ENCODE data around the gene DND1. TPM values are rescaled to one million over a fixed set of nuclear protein-coding genes. Genes with fewer than 3 reads are reported as not detected.
"Not testable (repeated sequence)": the region's sequence is repeated elsewhere in the genome, so short reads cannot be mapped to it uniquely, and the experiment has no call there.

Gene DND1
- total and polyA plus RNA-seq, 2 donors, result 0.52 to 5.0 TPM

DNA sequence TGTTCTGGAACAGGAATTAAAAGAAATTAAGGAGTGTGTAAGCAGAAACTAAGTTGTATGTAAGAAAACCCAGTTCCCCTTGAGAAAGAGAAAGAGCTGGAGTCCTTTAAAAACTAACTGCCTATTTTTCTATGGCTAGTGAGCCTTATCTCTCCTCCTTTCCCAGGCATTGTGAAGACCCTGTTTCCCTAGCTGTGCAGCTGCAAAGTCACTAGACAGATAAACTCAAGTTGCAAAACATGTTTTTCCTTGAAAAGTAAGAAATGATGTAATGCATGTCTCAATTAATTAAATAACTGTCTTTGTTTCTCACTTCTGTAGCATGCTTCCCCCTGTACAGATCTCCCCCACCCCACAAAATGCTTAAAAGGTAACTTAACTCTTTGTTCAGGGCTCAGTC, 50.3 kb downstream of the DND1 start:
- not testable (repeated sequence) for DNase-seq (ENCODE audit: low read depth in 6 of 9, low spot score in 9 of 9); H3K9me3 ChIP-seq (ENCODE audit: control insufficient read depth in 2 of 2, insufficient read depth in 1 of 2, low read length in 1 of 2); H3K4me3 ChIP-seq (ENCODE audit: low read length in 2 of 2); H3K27me3 ChIP-seq (ENCODE audit: control insufficient read depth in 2 of 2, insufficient read depth in 1 of 2, low read length in 1 of 2); H3K36me3 ChIP-seq (ENCODE audit: control insufficient read depth in 2 of 2, insufficient read depth in 2 of 2, low read length in 1 of 2); H3K4me1 ChIP-seq (ENCODE audit: control insufficient read depth in 2 of 2, insufficient read depth in 2 of 2, low read length in 2 of 2); H3K27ac ChIP-seq (ENCODE audit: low read depth in 1 of 2, low read length in 1 of 2)

DNA sequence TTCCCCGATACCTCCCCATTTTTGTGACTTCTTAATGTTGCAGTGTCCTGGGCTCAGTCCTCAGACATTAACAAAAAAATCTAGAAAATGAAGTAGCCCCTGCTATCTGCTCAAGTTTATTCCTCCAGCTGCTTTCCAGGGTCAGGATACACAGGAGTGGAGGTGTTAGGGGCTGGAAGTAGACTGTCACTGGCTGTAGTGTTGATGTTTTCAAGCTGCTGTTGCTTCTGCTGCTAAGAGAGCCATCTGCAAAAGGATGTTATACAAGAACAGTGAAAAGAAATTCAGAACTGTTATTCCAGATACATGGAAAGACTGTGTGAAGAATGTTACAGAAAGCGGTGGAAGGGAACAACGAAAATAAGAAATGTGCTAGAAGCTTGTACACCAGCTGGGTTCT, 51.1 kb downstream of the DND1 start:
- no peak overlapping the region for H3K4me3 ChIP-seq (ENCODE audit: low read length in 2 of 2)
- peaks cover 0 to 4% of the 10 kb centered on the region in 2 donors for H3K27me3 ChIP-seq (ENCODE audit: control insufficient read depth in 2 of 2, insufficient read depth in 1 of 2, low read length in 1 of 2)
- WGBS, result 95% methylated on average over 3 of the region's 3 CpGs
- no peak for DNase-seq (ENCODE audit: low read depth in 6 of 9, low spot score in 9 of 9)
- H3K9me3 ChIP-seq (ENCODE audit: control insufficient read depth in 2 of 2, insufficient read depth in 1 of 2, low read length in 1 of 2), result no peaks in the 10 kb centered on the region
- no peaks in the 10 kb centered on the region for H3K4me1 ChIP-seq (ENCODE audit: control insufficient read depth in 2 of 2, insufficient read depth in 2 of 2, low read length in 2 of 2)
- H3K27ac ChIP-seq (ENCODE audit: low read depth in 1 of 2, low read length in 1 of 2), result no peak overlapping the region
- H3K36me3 ChIP-seq (ENCODE audit: control insufficient read depth in 2 of 2, insufficient read depth in 2 of 2, low read length in 1 of 2), result no peaks in the 10 kb centered on the region

Other genes with a start within 250 kb of the DND1 start
- gene EIF4EBP3, start 125.9 kb downstream of the DND1 start, total RNA-seq, result 4.5 TPM
- gene EIF4EBP3, start 125.9 kb downstream of the DND1 start, polyA plus RNA-seq, result 48.7 TPM
- 29.7 TPM for gene SRA1, start 116.1 kb downstream of the DND1 start, total RNA-seq
- 46.3 TPM for gene SRA1, start 116.1 kb downstream of the DND1 start, polyA plus RNA-seq
- 9.3 TPM for gene APBB3, start 109.0 kb downstream of the DND1 start, total RNA-seq
- gene APBB3, start 109.0 kb downstream of the DND1 start, polyA plus RNA-seq, result 51.2 TPM
- gene SLC35A4, start 108.7 kb downstream of the DND1 start, total RNA-seq, result 10.1 TPM
- gene SLC35A4, start 108.7 kb downstream of the DND1 start, polyA plus RNA-seq, result 28.0 TPM
- gene CD14, start 40.4 kb downstream of the DND1 start, total RNA-seq, result 23.7 TPM
- 48.6 TPM for gene CD14, start 40.4 kb downstream of the DND1 start, polyA plus RNA-seq
- gene TMCO6, start 34.1 kb downstream of the DND1 start, total RNA-seq, result 10.5 TPM
- gene TMCO6, start 34.1 kb downstream of the DND1 start, polyA plus RNA-seq, result 18.4 TPM
- 89.7 TPM for gene NDUFA2, start 25.9 kb downstream of the DND1 start, total RNA-seq
- 193 TPM for gene NDUFA2, start 25.9 kb downstream of the DND1 start, polyA plus RNA-seq
- gene IK, start 25.7 kb downstream of the DND1 start, total RNA-seq, result 139 TPM
- gene IK, start 25.7 kb downstream of the DND1 start, polyA plus RNA-seq, result 94.2 TPM
- gene WDR55, start 8.7 kb downstream of the DND1 start, total RNA-seq, result 9.7 TPM
- gene WDR55, start 8.7 kb downstream of the DND1 start, polyA plus RNA-seq, result 24.0 TPM
- 45.4 TPM for gene HARS1, start 17.8 kb upstream of the DND1 start, total RNA-seq
- 58.8 TPM for gene HARS1, start 17.8 kb upstream of the DND1 start, polyA plus RNA-seq
- 23.4 TPM for gene HARS2, start 17.9 kb upstream of the DND1 start, total RNA-seq
- 32.6 TPM for gene HARS2, start 17.9 kb upstream of the DND1 start, polyA plus RNA-seq
- 104 TPM for gene ZMAT2, start 26.9 kb upstream of the DND1 start, total RNA-seq
- gene ZMAT2, start 26.9 kb upstream of the DND1 start, polyA plus RNA-seq, result 75.1 TPM
- not detected for gene PCDHA1, start 112.6 kb upstream of the DND1 start, total RNA-seq
- not detected for gene PCDHA1, start 112.6 kb upstream of the DND1 start, polyA plus RNA-seq
- gene PCDHA2, start 121.3 kb upstream of the DND1 start, total RNA-seq, result not detected
- gene PCDHA2, start 121.3 kb upstream of the DND1 start, polyA plus RNA-seq, result 0.02 TPM
- under 0.01 TPM for gene PCDHA3, start 127.5 kb upstream of the DND1 start, total RNA-seq
- 0.07 TPM for gene PCDHA3, start 127.5 kb upstream of the DND1 start, polyA plus RNA-seq
- 0.05 TPM for gene PCDHA4, start 133.5 kb upstream of the DND1 start, total RNA-seq
- 0.05 TPM for gene PCDHA4, start 133.5 kb upstream of the DND1 start, polyA plus RNA-seq
- not detected for gene PCDHA5, start 148.0 kb upstream of the DND1 start, total RNA-seq
- gene PCDHA5, start 148.0 kb upstream of the DND1 start, polyA plus RNA-seq, result 0.02 TPM
- 0.05 TPM for gene PCDHA6, start 154.4 kb upstream of the DND1 start, total RNA-seq
- gene PCDHA6, start 154.4 kb upstream of the DND1 start, polyA plus RNA-seq, result 0.05 TPM
- under 0.01 TPM for gene PCDHA7, start 160.7 kb upstream of the DND1 start, total RNA-seq
- 0.02 TPM for gene PCDHA7, start 160.7 kb upstream of the DND1 start, polyA plus RNA-seq
- not detected for gene PCDHA8, start 167.6 kb upstream of the DND1 start, total RNA-seq
- 0.02 TPM for gene PCDHA8, start 167.6 kb upstream of the DND1 start, polyA plus RNA-seq
- gene PCDHA9, start 174.8 kb upstream of the DND1 start, total RNA-seq, result not detected
- not detected for gene PCDHA9, start 174.8 kb upstream of the DND1 start, polyA plus RNA-seq
- gene PCDHA10, start 182.3 kb upstream of the DND1 start, total RNA-seq, result under 0.01 TPM
- gene PCDHA10, start 182.3 kb upstream of the DND1 start, polyA plus RNA-seq, result 0.02 TPM
- 0.05 TPM for gene PCDHA11, start 195.4 kb upstream of the DND1 start, total RNA-seq
- under 0.01 TPM for gene PCDHA11, start 195.4 kb upstream of the DND1 start, polyA plus RNA-seq
- under 0.01 TPM for gene PCDHA12, start 201.7 kb upstream of the DND1 start, total RNA-seq
- not detected for gene PCDHA12, start 201.7 kb upstream of the DND1 start, polyA plus RNA-seq
- gene PCDHA13, start 208.5 kb upstream of the DND1 start, total RNA-seq, result under 0.01 TPM
- under 0.01 TPM for gene PCDHA13, start 208.5 kb upstream of the DND1 start, polyA plus RNA-seq